Transverse colon (tissue), 4 donors: ENCODE results near the gene WDR62. TPM values are rescaled to one million over a fixed set of nuclear protein-coding genes. Genes with fewer than 3 reads are reported as not detected.

ENCODE experiments used
- DNase-seq: peaks from one replicate; pipeline ENCODE4 v3.0.0-alpha.2; 2019
- H3K27ac ChIP-seq, 4 donors: fragments of 200-600 bp; sonication (generic); 2 replicates each; pipeline ENCODE4 v1.5.1; 2016 to 2018; ENCODE audit warnings: inconsistent platforms in 4 of 4
- H3K27me3 ChIP-seq: fragments of 200-600 bp; sonication (generic); 2 replicates; pipeline ENCODE4 v1.5.1; 2017; ENCODE audit warnings: inconsistent platforms
- H3K36me3 ChIP-seq, 4 donors: fragments of 200-600 bp; sonication (generic); 2 replicates each; pipeline ENCODE4 v1.5.1; 2017 to 2019; ENCODE audit warnings: inconsistent platforms in 4 of 4
- H3K4me1 ChIP-seq, 4 donors: fragments of 200-600 bp; sonication (generic); 2 replicates each; pipeline ENCODE4 v1.5.1; 2017 to 2020; ENCODE audit warnings: inconsistent platforms in 4 of 4
- H3K4me3 ChIP-seq, 4 donors: fragments of 200-600 bp; sonication (generic); 1 replicate in 1 of 4; 2 replicates in 3 of 4; pipeline versions ENCODE4 v1.5.1 to v1.6.1; 2017 to 2019; ENCODE audit warnings: inconsistent platforms in 4 of 4
- H3K9me3 ChIP-seq, 2 donors: fragments of 200-600 bp; sonication (generic); 2 replicates each; pipeline ENCODE4 v1.5.1; 2017 to 2019; ENCODE audit warnings: inconsistent platforms in 2 of 2
- CTCF ChIP-seq, 5 experiments: fragments of 200-600 bp in 3 of 5; fragments of 450-650 bp in 2 of 5; sonication (generic) in 3 of 5; IDR thresholded peaks; 1 replicate in 2 of 5; 2 replicates in 3 of 5; pipeline ENCODE4 v1.5.1; 2016 to 2017; ENCODE audit warnings: antibody characterized with exemption in 5 of 5, inconsistent platforms in 3 of 5, mild to moderate bottlenecking in 2 of 5, moderate library complexity in 1 of 5
- EP300 ChIP-seq: sonication (generic); formaldehyde crosslinking; IDR thresholded peaks from one replicate; pipeline ENCODE4 v1.6.1; 2017; ENCODE audit warnings: antibody characterized with exemption, low read depth
- POLR2A ChIP-seq: fragments of 450-650 bp; IDR thresholded peaks from one replicate; pipeline ENCODE4 v1.6.1; 2016; ENCODE audit warnings: antibody characterized with exemption, mild to moderate bottlenecking, moderate library complexity
- POLR2AphosphoS5 ChIP-seq, 3 donors: sonication (generic); formaldehyde crosslinking; IDR thresholded peaks; one replicate each; pipeline ENCODE4 v1.6.1; 2016; ENCODE audit warnings: antibody characterized with exemption in 3 of 3
- WGBS, 2 donors: methylation state at CpG; one replicate each; pipeline ENCODE4 v1.1.5; 2018; ENCODE audit warnings: low coverage in 1 of 2; 5-methylcytosine and 5-hydroxymethylcytosine counted together
- in situ Hi-C, 4 donors: fragments of 200-750 bp; cut with MboI; loops; one replicate each; pipeline versions ENCODE4 v1.15.0 to v1.15.1; 2017; ENCODE audit warnings: low sequenced_read_pairs in 3 of 4, low pct_ligation_motif_present in 1 of 4, low pct_unique_long_range_greater_than_20kb in 1 of 4
- intact Hi-C: fragments of 100-400 bp; cut with DNase I; formaldehyde crosslinking; loops from one replicate; pipeline ENCODE4 v1.15.1; 2023; ENCODE audit warnings: low total_unique reads
- total RNA-seq, 4 donors: library from RNA; depleted of rRNA; stranded (reverse); fragments of >200 nt; gene quantifications; one replicate each; pipeline ENCODE4 v1.1.0, GENCODE V29; 2016

The WDR62 gene
- total RNA-seq, 4 donors from 2014 or later: 0.37 to 20.7 (median 0.97) TPM

GRCh38 chr19:36079389-36079945 is 24.8 kb downstream of the WDR62 start:
- Histone ChIP-seq H3K36me3 (no peaks in the 10 kb centered on the region), H3K4me3 (no peak overlapping the region), H3K4me1 (no peaks in the 10 kb centered on the region), H3K27me3 (no peaks in the 10 kb centered on the region), H3K27ac (no peak overlapping the region), H3K9me3 (no peaks in the 10 kb centered on the region)
- in situ Hi-C loops: no loop called here
- DNase-seq: no peak
- intact Hi-C loops: no loop called here
- 94 to 100% methylated on average over 2 to 3 of the region's 3 CpGs for WGBS, 2 donors
- TF ChIP-seq EP300: no peak
- TF ChIP-seq POLR2AphosphoS5 (IDR thresholded peaks at IDR 0.05): no peak
- no peak for TF ChIP-seq POLR2A
- TF ChIP-seq CTCF (IDR thresholded peaks at IDR 0.05): no peak

- Histone ChIP-seq H3K36me3 (no peaks in the 10 kb centered on the region), H3K27ac (no peak overlapping the region), H3K27me3 (no peaks in the 10 kb centered on the region), H3K4me1 (no peaks in the 10 kb centered on the region), H3K4me3 (no peak overlapping the region), H3K9me3 (no peaks in the 10 kb centered on the region)
- WGBS, 2 donors: 74 to 90% methylated on average over 3 of the region's 3 CpGs
- DNase-seq: no peak
- intact Hi-C loops: loop anchor here (10.0 kb wide), 1 partner anchor 127 kb away; no protein-coding TSS in a partner anchor
- no peak for TF ChIP-seq CTCF (IDR thresholded peaks at IDR 0.05)
- TF ChIP-seq POLR2A: no peak
- TF ChIP-seq POLR2AphosphoS5 (IDR thresholded peaks at IDR 0.05): no peak
- TF ChIP-seq EP300: no peak
- in situ Hi-C loops: no loop called here
These were observed 26.7 kb downstream of the WDR62 start for GRCh38 chr19:36081385-36081784.

- no peaks in the 10 kb centered on the region for H3K27me3 ChIP-seq
- DNase-seq: no peak
- H3K36me3 ChIP-seq: no peaks in the 10 kb centered on the region
- TF ChIP-seq POLR2A: no peak
- TF ChIP-seq POLR2AphosphoS5 (IDR thresholded peaks at IDR 0.05): no peak
- no peak for TF ChIP-seq EP300
- no peak for TF ChIP-seq CTCF (IDR thresholded peaks at IDR 0.05)
- no peaks in the 10 kb centered on the region for H3K9me3 ChIP-seq
- 89% methylated on average over 7 of the region's 7 CpGs; no CpG with 5 or more reads in 1 of the 2 donors for WGBS, 2 donors
- intact Hi-C loops (loop anchor here (10.0 kb wide), 1 partner anchor 127 kb away; no protein-coding TSS in a partner anchor), in situ Hi-C loops (no loop called here)
- H3K4me3 ChIP-seq: no peak overlapping the region
- no peaks in the 10 kb centered on the region for H3K4me1 ChIP-seq
- no peak overlapping the region for H3K27ac ChIP-seq
These were observed 27.2 kb downstream of the WDR62 start for GRCh38 chr19:36081894-36082293.

- no peak overlapping the region for H3K27ac ChIP-seq
- H3K36me3 ChIP-seq: no peaks in the 10 kb centered on the region
- no peak for DNase-seq
- WGBS, 2 donors: 90 to 97% methylated on average over 5 to 13 of the region's 13 CpGs
- TF ChIP-seq CTCF (IDR thresholded peaks at IDR 0.05) (no peak), POLR2AphosphoS5 (IDR thresholded peaks at IDR 0.05) (no peak), EP300 (no peak), POLR2A (no peak)
- in situ Hi-C loops (no loop called here), intact Hi-C loops (loop anchor here (10.0 kb wide), 1 partner anchor 128 kb away; no protein-coding TSS in a partner anchor)
- no peaks in the 10 kb centered on the region for H3K27me3 ChIP-seq
- H3K4me3 ChIP-seq: no peak overlapping the region
- no peaks in the 10 kb centered on the region for H3K9me3 ChIP-seq
- no peaks in the 10 kb centered on the region for H3K4me1 ChIP-seq
These were observed 28.2 kb downstream of the WDR62 start for GRCh38 chr19:36082916-36083315.
